A549 (cell line): ENCODE results near the gene PDSS2.

Experiments
- CBX8 ChIP-seq: fragments of 200-600 bp; sonication (generic); IDR thresholded peaks from 2 replicates; pipeline ENCODE4 v1.6.1; 2016
- CTCF ChIP-seq: fragments of >200 bp; sonication (Bioruptor Twin); formaldehyde crosslinking; IDR thresholded peaks from 3 replicates; pipeline ENCODE4 v1.5.1; 2016
- HMGXB4 ChIP-seq: fragments of 250-450 bp; sonication (Bioruptor Pico); IDR thresholded peaks from 2 replicates; pipeline ENCODE4 v1.5.0; 2021; ENCODE audit warnings: mild to moderate bottlenecking, moderate library complexity, borderline replicate concordance
- PHF8 ChIP-seq: fragments of 200-600 bp; sonication (generic); IDR thresholded peaks from 2 replicates; pipeline ENCODE4 v1.6.1; 2016; ENCODE audit warnings: low read depth, mild to moderate bottlenecking, antibody characterized with exemption, moderate library complexity, borderline replicate concordance

DNA sequence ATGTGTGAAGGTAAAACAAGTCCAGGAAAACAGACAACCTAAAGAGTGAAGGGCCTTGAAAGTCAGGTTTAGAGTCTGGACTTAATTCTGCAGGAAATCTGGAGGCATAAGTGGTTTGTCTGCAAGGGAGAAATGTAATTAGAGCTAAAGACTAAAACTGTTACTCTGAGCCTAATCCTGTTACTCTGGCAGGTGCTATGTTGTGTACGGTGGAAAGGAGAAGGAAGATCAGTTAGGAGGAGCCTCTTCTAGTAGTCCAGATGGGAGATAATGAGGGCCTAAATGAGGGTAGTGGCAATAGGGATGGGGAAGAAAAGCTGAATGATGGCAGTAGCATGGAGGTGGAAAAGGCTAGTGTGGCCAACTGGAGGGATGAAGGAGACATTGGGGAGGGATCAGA is 118.5 kb downstream of the PDSS2 start:
- TF ChIP-seq HMGXB4 (CRISPR knock-in tag) (no peak), CBX8 (no peak), PHF8 (no peak), CTCF (no peak)
